Keratinocyte (primary cell): Measurements from ENCODE around the gene CFAP20DC.

Source experiments
- EZH2 ChIP-seq: IDR thresholded peaks from one replicate; pipeline ENCODE4 v1.6.1; 2012; ENCODE audit warnings: inconsistent platforms, mild to moderate bottlenecking, low read length, moderate library complexity
- TF ChIP-seq, protein P1 (sequence below), 3 experiments: IDR thresholded peaks in 1 of 3; conservative IDR thresholded peaks in 1 of 3; optimal IDR thresholded peaks in 1 of 3; 2 replicates in 2 of 3; 3 replicates in 1 of 3; pipeline versions ENCODE3 to v1.5.1; 2011; ENCODE audit warnings: low read length in 3 of 3, mild to moderate bottlenecking in 3 of 3, moderate library complexity in 2 of 3, control low read depth in 1 of 3, inconsistent platforms in 1 of 3; ENCODE audit not compliant: insufficient read depth in 2 of 3; ENCODE audit errors: extremely low read depth in 1 of 3

DNA sequence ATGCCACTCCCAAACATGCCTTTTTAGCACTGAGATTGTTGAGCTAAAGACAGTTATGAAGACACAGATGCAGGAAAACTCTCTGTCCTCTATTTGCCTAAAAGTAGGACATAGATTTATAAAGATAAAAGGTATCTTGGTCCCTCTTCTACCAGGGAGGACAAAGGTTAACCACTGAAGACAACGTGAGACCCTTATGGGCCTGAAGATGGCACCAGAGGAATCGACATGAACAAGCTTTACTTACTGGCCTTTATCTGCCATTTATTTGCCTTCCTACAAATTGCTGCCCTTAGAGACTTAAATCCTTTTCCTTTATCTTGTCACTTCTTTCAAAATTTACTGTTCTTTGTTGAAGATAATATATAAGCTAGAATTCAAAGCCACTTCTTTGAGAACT is 273.6 kb downstream of the CFAP20DC start:
- TF ChIP-seq, protein P1, sequence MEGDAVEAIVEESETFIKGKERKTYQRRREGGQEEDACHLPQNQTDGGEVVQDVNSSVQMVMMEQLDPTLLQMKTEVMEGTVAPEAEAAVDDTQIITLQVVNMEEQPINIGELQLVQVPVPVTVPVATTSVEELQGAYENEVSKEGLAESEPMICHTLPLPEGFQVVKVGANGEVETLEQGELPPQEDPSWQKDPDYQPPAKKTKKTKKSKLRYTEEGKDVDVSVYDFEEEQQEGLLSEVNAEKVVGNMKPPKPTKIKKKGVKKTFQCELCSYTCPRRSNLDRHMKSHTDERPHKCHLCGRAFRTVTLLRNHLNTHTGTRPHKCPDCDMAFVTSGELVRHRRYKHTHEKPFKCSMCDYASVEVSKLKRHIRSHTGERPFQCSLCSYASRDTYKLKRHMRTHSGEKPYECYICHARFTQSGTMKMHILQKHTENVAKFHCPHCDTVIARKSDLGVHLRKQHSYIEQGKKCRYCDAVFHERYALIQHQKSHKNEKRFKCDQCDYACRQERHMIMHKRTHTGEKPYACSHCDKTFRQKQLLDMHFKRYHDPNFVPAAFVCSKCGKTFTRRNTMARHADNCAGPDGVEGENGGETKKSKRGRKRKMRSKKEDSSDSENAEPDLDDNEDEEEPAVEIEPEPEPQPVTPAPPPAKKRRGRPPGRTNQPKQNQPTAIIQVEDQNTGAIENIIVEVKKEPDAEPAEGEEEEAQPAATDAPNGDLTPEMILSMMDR (optimal IDR thresholded peaks at IDR 0.05 in 1 of 3, IDR thresholded peaks at IDR 0.05 in 1 of 3, conservative IDR thresholded peaks at IDR 0.05 in 1 of 3; ENCODE audit: extremely low read depth in 1 of 3, insufficient read depth in 2 of 3, low read length in 3 of 3), result peak in 1 of 3 experiments; percentile 14
- no peak for TF ChIP-seq EZH2
